ENCODE results near the gene STOML1.

- TF ChIP-seq, protein P1, sequence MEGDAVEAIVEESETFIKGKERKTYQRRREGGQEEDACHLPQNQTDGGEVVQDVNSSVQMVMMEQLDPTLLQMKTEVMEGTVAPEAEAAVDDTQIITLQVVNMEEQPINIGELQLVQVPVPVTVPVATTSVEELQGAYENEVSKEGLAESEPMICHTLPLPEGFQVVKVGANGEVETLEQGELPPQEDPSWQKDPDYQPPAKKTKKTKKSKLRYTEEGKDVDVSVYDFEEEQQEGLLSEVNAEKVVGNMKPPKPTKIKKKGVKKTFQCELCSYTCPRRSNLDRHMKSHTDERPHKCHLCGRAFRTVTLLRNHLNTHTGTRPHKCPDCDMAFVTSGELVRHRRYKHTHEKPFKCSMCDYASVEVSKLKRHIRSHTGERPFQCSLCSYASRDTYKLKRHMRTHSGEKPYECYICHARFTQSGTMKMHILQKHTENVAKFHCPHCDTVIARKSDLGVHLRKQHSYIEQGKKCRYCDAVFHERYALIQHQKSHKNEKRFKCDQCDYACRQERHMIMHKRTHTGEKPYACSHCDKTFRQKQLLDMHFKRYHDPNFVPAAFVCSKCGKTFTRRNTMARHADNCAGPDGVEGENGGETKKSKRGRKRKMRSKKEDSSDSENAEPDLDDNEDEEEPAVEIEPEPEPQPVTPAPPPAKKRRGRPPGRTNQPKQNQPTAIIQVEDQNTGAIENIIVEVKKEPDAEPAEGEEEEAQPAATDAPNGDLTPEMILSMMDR (IDR thresholded peaks at IDR 0.05 in 4 of 5, conservative IDR thresholded peaks at IDR 0.05 in 1 of 5), result no peak
- no peak for TF ChIP-seq POLR2A (IDR thresholded peaks at IDR 0.05)
Observed at GRCh38 chr15:73946046-73946721, 45.9 kb downstream of the STOML1 start.

Measured in gastrocnemius medialis (tissue), 4 donors.